GM23338 (cell line): Measurements from ENCODE around the gene DACH1. TPM values are rescaled to one million over a fixed set of nuclear protein-coding genes. Genes with fewer than 3 reads are reported as not detected.

Experiments
- ATAC-seq: fragments of 200-7000 bp; cut with Tn5 transposase; 3 replicates; pipeline ENCODE4 v1.9.1; 2020
- DNase-seq: peaks from one replicate; pipeline ENCODE4 v3.0.0-alpha.2; 2015; ENCODE audit warnings: low spot score
- H2AFZ ChIP-seq: fragments of 200-600 bp; sonication (generic); 2 replicates; pipeline ENCODE4 v1.8.0; 2016; ENCODE audit warnings: antibody characterized with exemption, mild to moderate bottlenecking, moderate library complexity
- H3F3A ChIP-seq: fragments of 200-600 bp; sonication (generic); replicated peaks from 2 replicates; pipeline ENCODE4 v1.8.0; 2017; ENCODE audit warnings: antibody characterized with exemption, mixed run types, low read depth
- H3K27ac ChIP-seq: fragments of 200-600 bp; sonication (generic); 2 replicates; pipeline ENCODE4 v1.6.1; 2016; ENCODE audit warnings: low read depth
- H3K27me3 ChIP-seq: fragments of 200-600 bp; sonication (generic); 2 replicates; pipeline ENCODE4 v1.8.0; 2016; ENCODE audit warnings: mild to moderate bottlenecking, mixed run types, moderate library complexity; ENCODE audit not compliant: insufficient read depth
- H3K36me3 ChIP-seq: fragments of 200-600 bp; sonication (generic); 2 replicates; pipeline ENCODE4 v1.8.0; 2016; ENCODE audit warnings: mild to moderate bottlenecking; ENCODE audit not compliant: insufficient read depth
- H3K4me1 ChIP-seq: fragments of 200-600 bp; sonication (generic); 2 replicates; pipeline ENCODE4 v1.8.0; 2016; ENCODE audit warnings: mild to moderate bottlenecking, moderate library complexity; ENCODE audit not compliant: insufficient read depth
- H3K4me2 ChIP-seq: fragments of 200-600 bp; sonication (generic); 2 replicates; pipeline ENCODE4 v1.7.1; 2017; ENCODE audit warnings: mixed run types
- H3K4me3 ChIP-seq: fragments of 200-600 bp; sonication (generic); 2 replicates; pipeline ENCODE4 v1.6.1; 2016; ENCODE audit warnings: mixed run types
- H3K79me2 ChIP-seq: fragments of 200-600 bp; sonication (generic); replicated peaks from 2 replicates; pipeline ENCODE4 v1.8.0; 2017; ENCODE audit warnings: mild to moderate bottlenecking; ENCODE audit not compliant: insufficient read depth
- H3K9me2 ChIP-seq: fragments of 200-600 bp; sonication (generic); 2 replicates; pipeline ENCODE4 v1.8.0; 2017; ENCODE audit not compliant: insufficient read depth
- H4K20me1 ChIP-seq: fragments of 200-600 bp; sonication (generic); replicated peaks from 2 replicates; pipeline ENCODE4 v1.8.0; 2017; ENCODE audit warnings: mild to moderate bottlenecking; ENCODE audit not compliant: insufficient read depth
- H3K27ac Mint-ChIP-seq: 2 replicates; pipeline ENCODE4 v1.8.0; 2020; ENCODE audit warnings: inconsistent platforms, mild to moderate bottlenecking, moderate library complexity, mixed read lengths
- H3K27me3 Mint-ChIP-seq: 3 replicates; pipeline ENCODE4 v1.8.0; 2022; ENCODE audit warnings: low read depth, mild to moderate bottlenecking, moderate library complexity, mixed read lengths, inconsistent platforms; ENCODE audit not compliant: insufficient read depth, poor library complexity
- H3K36me3 Mint-ChIP-seq: 3 replicates; pipeline ENCODE4 v1.8.0; 2021; ENCODE audit warnings: low read depth, mild to moderate bottlenecking, inconsistent platforms, moderate library complexity, mixed read lengths
- H3K4me1 Mint-ChIP-seq: 3 replicates; pipeline ENCODE4 v1.8.0; 2020; ENCODE audit warnings: mild to moderate bottlenecking, inconsistent platforms, mixed read lengths
- H3K4me3 Mint-ChIP-seq: 3 replicates; pipeline ENCODE4 v1.8.0; 2021; ENCODE audit warnings: moderate library complexity, mild to moderate bottlenecking, inconsistent platforms, mixed read lengths
- H3K9me3 Mint-ChIP-seq: 3 replicates; pipeline ENCODE4 v1.8.0; 2020; ENCODE audit warnings: moderate library complexity, mild to moderate bottlenecking, inconsistent platforms, mixed read lengths
- CREB1 ChIP-seq: fragments of 250-450 bp; sonication (Bioruptor Pico); IDR thresholded peaks from 2 replicates; pipeline ENCODE4 v1.5.0; 2020; ENCODE audit warnings: low read depth, mild to moderate bottlenecking, moderate library complexity
- JUNB ChIP-seq: IDR thresholded peaks from one replicate; pipeline ENCODE4 v1.6.1; 2016; ENCODE audit warnings: antibody characterized with exemption; ENCODE audit not compliant: unreplicated experiment
- POLR2AphosphoS5 ChIP-seq: IDR thresholded peaks from 2 replicates; pipeline ENCODE4 v1.6.1; 2016; ENCODE audit warnings: antibody characterized with exemption, low read depth
- STAT1 ChIP-seq: IDR thresholded peaks from one replicate; pipeline ENCODE4 v1.6.1; 2016; ENCODE audit warnings: antibody characterized with exemption; ENCODE audit not compliant: unreplicated experiment
- ZNF114 ChIP-seq: fragments of 250-450 bp; sonication (Bioruptor Pico); IDR thresholded peaks from 2 replicates; pipeline ENCODE4 v1.5.0; 2020; ENCODE audit warnings: mild to moderate bottlenecking, moderate library complexity
- ZNF331 ChIP-seq: fragments of 250-450 bp; sonication (Bioruptor Pico); IDR thresholded peaks from 2 replicates; pipeline ENCODE4 v1.5.0; 2020; ENCODE audit warnings: low read depth, mild to moderate bottlenecking, moderate library complexity
- polyA plus RNA-seq: library from polyadenylated mRNA; unstranded; fragments of >200 nt; fragmentation: Nextera tagmentation; extraction: Ambion mirVana; gene quantifications from 2 replicates; pipeline ENCODE4 v1.2.1, GENCODE V29; 2016
- total RNA-seq: library from RNA; depleted of rRNA; stranded (reverse); fragments of >200 nt; shearing (Covaris generic); gene quantifications from 2 replicates; pipeline ENCODE4 v1.2.3, GENCODE V29; 2014
- TF ChIP-seq, protein P1 (sequence below): IDR thresholded peaks from 2 replicates; pipeline ENCODE4 v1.6.1; 2016; ENCODE audit warnings: antibody characterized with exemption
- TF ChIP-seq, protein P2 (sequence below): fragments of 250-450 bp; sonication (Bioruptor Pico); IDR thresholded peaks from 2 replicates; pipeline ENCODE4 v1.5.0; 2020; ENCODE audit warnings: mild to moderate bottlenecking, moderate library complexity

Gene DACH1
- total and polyA plus RNA-seq, 2 experiments from 2014 or later: 0.45 to 0.57 TPM

DNA sequence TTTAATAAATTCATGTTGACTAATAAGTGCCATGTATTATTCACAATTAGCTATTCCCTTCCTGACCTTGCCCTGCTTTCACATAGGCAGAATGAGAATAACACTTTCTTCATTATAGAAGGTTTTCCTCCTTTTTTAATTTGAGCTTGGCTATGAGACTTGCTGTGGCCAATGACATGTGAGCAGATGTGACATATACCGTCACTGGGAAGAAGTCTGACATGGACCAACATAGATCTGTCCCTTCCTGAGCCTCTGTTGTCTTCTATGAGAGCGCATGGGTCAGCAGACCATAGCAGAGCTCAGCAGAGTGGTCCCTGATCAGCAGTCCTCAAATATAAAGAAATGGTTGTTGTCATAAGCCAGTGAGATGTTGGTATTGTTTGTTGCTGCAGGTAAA lies 163.9 kb downstream of the DACH1 start (continued):
- TF ChIP-seq, protein P1, sequence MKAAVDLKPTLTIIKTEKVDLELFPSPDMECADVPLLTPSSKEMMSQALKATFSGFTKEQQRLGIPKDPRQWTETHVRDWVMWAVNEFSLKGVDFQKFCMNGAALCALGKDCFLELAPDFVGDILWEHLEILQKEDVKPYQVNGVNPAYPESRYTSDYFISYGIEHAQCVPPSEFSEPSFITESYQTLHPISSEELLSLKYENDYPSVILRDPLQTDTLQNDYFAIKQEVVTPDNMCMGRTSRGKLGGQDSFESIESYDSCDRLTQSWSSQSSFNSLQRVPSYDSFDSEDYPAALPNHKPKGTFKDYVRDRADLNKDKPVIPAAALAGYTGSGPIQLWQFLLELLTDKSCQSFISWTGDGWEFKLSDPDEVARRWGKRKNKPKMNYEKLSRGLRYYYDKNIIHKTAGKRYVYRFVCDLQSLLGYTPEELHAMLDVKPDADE: no peak
- TF ChIP-seq, protein P2, sequence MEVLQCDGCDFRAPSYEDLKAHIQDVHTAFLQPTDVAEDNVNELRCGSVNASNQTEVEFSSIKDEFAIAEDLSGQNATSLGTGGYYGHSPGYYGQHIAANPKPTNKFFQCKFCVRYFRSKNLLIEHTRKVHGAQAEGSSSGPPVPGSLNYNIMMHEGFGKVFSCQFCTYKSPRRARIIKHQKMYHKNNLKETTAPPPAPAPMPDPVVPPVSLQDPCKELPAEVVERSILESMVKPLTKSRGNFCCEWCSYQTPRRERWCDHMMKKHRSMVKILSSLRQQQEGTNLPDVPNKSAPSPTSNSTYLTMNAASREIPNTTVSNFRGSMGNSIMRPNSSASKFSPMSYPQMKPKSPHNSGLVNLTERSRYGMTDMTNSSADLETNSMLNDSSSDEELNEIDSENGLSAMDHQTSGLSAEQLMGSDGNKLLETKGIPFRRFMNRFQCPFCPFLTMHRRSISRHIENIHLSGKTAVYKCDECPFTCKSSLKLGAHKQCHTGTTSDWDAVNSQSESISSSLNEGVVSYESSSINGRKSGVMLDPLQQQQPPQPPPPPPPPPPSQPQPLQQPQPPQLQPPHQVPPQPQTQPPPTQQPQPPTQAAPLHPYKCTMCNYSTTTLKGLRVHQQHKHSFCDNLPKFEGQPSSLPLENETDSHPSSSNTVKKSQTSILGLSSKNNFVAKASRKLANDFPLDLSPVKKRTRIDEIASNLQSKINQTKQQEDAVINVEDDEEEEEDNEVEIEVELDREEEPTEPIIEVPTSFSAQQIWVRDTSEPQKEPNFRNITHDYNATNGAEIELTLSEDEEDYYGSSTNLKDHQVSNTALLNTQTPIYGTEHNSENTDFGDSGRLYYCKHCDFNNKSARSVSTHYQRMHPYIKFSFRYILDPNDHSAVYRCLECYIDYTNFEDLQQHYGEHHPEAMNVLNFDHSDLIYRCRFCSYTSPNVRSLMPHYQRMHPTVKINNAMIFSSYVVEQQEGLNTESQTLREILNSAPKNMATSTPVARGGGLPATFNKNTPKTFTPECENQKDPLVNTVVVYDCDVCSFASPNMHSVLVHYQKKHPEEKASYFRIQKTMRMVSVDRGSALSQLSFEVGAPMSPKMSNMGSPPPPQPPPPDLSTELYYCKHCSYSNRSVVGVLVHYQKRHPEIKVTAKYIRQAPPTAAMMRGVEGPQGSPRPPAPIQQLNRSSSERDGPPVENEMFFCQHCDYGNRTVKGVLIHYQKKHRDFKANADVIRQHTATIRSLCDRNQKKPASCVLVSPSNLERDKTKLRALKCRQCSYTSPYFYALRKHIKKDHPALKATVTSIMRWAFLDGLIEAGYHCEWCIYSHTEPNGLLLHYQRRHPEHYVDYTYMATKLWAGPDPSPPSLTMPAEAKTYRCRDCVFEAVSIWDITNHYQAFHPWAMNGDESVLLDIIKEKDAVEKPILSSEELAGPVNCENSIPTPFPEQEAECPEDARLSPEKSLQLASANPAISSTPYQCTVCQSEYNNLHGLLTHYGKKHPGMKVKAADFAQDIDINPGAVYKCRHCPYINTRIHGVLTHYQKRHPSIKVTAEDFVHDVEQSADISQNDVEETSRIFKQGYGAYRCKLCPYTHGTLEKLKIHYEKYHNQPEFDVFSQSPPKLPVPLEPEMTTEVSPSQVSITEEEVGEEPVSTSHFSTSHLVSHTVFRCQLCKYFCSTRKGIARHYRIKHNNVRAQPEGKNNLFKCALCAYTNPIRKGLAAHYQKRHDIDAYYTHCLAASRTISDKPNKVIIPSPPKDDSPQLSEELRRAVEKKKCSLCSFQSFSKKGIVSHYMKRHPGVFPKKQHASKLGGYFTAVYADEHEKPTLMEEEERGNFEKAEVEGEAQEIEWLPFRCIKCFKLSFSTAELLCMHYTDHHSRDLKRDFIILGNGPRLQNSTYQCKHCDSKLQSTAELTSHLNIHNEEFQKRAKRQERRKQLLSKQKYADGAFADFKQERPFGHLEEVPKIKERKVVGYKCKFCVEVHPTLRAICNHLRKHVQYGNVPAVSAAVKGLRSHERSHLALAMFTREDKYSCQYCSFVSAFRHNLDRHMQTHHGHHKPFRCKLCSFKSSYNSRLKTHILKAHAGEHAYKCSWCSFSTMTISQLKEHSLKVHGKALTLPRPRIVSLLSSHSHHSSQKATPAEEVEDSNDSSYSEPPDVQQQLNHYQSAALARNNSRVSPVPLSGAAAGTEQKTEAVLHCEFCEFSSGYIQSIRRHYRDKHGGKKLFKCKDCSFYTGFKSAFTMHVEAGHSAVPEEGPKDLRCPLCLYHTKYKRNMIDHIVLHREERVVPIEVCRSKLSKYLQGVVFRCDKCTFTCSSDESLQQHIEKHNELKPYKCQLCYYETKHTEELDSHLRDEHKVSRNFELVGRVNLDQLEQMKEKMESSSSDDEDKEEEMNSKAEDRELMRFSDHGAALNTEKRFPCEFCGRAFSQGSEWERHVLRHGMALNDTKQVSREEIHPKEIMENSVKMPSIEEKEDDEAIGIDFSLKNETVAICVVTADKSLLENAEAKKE (CRISPR knock-in tag): no peak
- no peak for TF ChIP-seq JUNB

DNA sequence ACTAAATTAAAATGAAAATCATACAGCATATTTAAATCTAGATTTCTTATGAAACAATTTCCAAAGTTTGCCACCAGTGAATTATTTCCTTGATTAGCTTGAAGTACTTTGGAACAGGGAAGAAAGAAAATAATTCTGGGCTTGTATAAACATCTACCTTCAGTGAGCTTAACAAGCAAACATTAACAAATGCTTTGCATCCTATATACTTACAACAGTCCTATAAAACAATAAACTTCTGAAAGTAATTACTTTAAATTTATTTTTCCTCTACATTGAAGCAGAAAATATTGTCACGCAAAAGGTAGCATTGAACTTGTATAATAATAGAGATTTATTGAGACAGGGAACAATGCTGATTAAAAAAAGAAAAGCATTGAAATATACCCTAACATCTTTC lies 164.8 kb downstream of the DACH1 start:
- Histone ChIP-seq H3K27ac (no peak overlapping the region), H3K4me2 (no peak overlapping the region), H3K4me1 (0 out of 2 replicates have a peak, but pooled peaks cover 4% of the 10 kb centered on the region), H3K27me3 (no peaks in the 10 kb centered on the region), H3K4me3 (no peak overlapping the region), H3K36me3 (no peaks in the 10 kb centered on the region), H2AFZ (no peak overlapping the region), H4K20me1 (no peaks in the 10 kb centered on the region), H3K9me2 (no peaks in the 10 kb centered on the region), H3F3A (no peaks in the 10 kb centered on the region), H3K79me2 (no peaks in the 10 kb centered on the region)
- H3K4me1 Mint-ChIP-seq: peaks cover 12% of the 10 kb centered on the region
- DNase-seq: no peak
- H3K27ac Mint-ChIP-seq: no peak overlapping the region
- H3K36me3 Mint-ChIP-seq: no peaks in the 10 kb centered on the region
- H3K27me3 Mint-ChIP-seq: no peaks in the 10 kb centered on the region
- TF ChIP-seq CREB1 (no peak), ZNF331 (CRISPR knock-in tag) (no peak), STAT1 (no peak), POLR2AphosphoS5 (no peak), ZNF114 (CRISPR knock-in tag) (no peak), JUNB (no peak)
- TF ChIP-seq, protein P2 (CRISPR knock-in tag): no peak
- TF ChIP-seq, protein P1: no peak
- H3K9me3 Mint-ChIP-seq: no peaks in the 10 kb centered on the region
- no peak for ATAC-seq
- no peak overlapping the region for H3K4me3 Mint-ChIP-seq
